SU-DHL-6 (cell line): Measurements from ENCODE around the gene JMJD6.

Source experiments
- H2AFZ ChIP-seq: fragments of 200-600 bp; sonication (generic); 2 replicates; pipeline ENCODE4 v1.6.1; 2014; ENCODE audit warnings: low read depth, mild to moderate bottlenecking, moderate library complexity, mixed read lengths, antibody characterized with exemption, low read length; ENCODE audit not compliant: severe bottlenecking
- H3F3A ChIP-seq: fragments of 200-600 bp; shearing (Covaris generic); 2 replicates; pipeline ENCODE4 v1.6.0; 2016; ENCODE audit warnings: antibody characterized with exemption, mild to moderate bottlenecking; ENCODE audit not compliant: insufficient read depth
- H3K27ac ChIP-seq: fragments of 200-600 bp; sonication (generic); 2 replicates; pipeline ENCODE4 v1.5.1; 2016; ENCODE audit warnings: low read depth, mild to moderate bottlenecking, low read length, moderate library complexity, mixed read lengths
- H3K27me3 ChIP-seq: fragments of 200-600 bp; sonication (generic), shearing (Covaris generic); 2 replicates; pipeline ENCODE4 v1.6.0; 2014; ENCODE audit warnings: mild to moderate bottlenecking, low read length
- H3K36me3 ChIP-seq: fragments of 200-600 bp; sonication (generic); 2 replicates; pipeline ENCODE4 v1.6.1; 2014; ENCODE audit warnings: mild to moderate bottlenecking, low read length, mixed read lengths
- H3K4me2 ChIP-seq: fragments of 300-600, 200-600 bp; shearing (Covaris generic), sonication (generic); 2 replicates; pipeline ENCODE4 v1.6.0; 2014; ENCODE audit warnings: low read length, low read depth, mild to moderate bottlenecking; ENCODE audit not compliant: poor library complexity, severe bottlenecking
- H3K4me3 ChIP-seq: fragments of 200-600 bp; sonication (generic); 2 replicates; pipeline ENCODE4 v1.5.1; 2014; ENCODE audit warnings: antibody characterized with exemption, low read length, mild to moderate bottlenecking, mixed read lengths; ENCODE audit not compliant: insufficient read depth, poor library complexity, severe bottlenecking
- H3K79me2 ChIP-seq: fragments of 200-600 bp; sonication (generic); 2 replicates; pipeline ENCODE4 v1.6.1; 2014; ENCODE audit warnings: mild to moderate bottlenecking, low read length, moderate library complexity; ENCODE audit not compliant: insufficient read depth
- H3K9ac ChIP-seq: fragments of 200-600 bp; sonication (generic); 2 replicates; pipeline ENCODE4 v1.7.0; 2014; ENCODE audit warnings: mild to moderate bottlenecking, low read length
- H3K9me2 ChIP-seq: fragments of 200-600 bp; sonication (generic); replicated peaks from 2 replicates; pipeline ENCODE4 v1.6.1; 2014; ENCODE audit warnings: low read length; ENCODE audit not compliant: insufficient read depth
- H3K9me3 ChIP-seq: fragments of 200-600 bp; sonication (generic); 2 replicates; pipeline ENCODE4 v1.6.1; 2014; ENCODE audit warnings: low read length, mixed read lengths; ENCODE audit not compliant: insufficient read depth
- H4K20me1 ChIP-seq: fragments of 200-600 bp; sonication (generic); 2 replicates; pipeline ENCODE4 v1.6.1; 2014; ENCODE audit warnings: low read depth, mild to moderate bottlenecking, antibody characterized with exemption, low read length, moderate library complexity, mixed read lengths
- CTCF ChIP-seq: fragments of 200-600 bp; sonication (generic); IDR thresholded peaks from one replicate; pipeline ENCODE4 v1.5.1; 2017; ENCODE audit warnings: antibody characterized with exemption, mild to moderate bottlenecking, low read length, moderate library complexity; ENCODE audit not compliant: insufficient read depth, poor library complexity, severe bottlenecking
- EZH2phosphoT487 ChIP-seq: fragments of 200-600 bp; sonication (generic), shearing (Covaris generic); conservative IDR thresholded peaks from 2 replicates; pipeline ENCODE4 v1.6.1; 2018; ENCODE audit warnings: mild to moderate bottlenecking, antibody characterized with exemption, low read length, moderate library complexity, mixed read lengths

JMJD6 gene

GRCh38 chr17:76720941-76721340 lies 5.5 kb downstream of the JMJD6 start:
- no peak overlapping the region for H3K4me3 ChIP-seq
- no peaks in the 10 kb centered on the region for H4K20me1 ChIP-seq
- H3K9me2 ChIP-seq, result no peaks in the 10 kb centered on the region
- no peaks in the 10 kb centered on the region for H3F3A ChIP-seq
- TF ChIP-seq EZH2phosphoT487, result no peak
- no peak for TF ChIP-seq CTCF
- H2AFZ ChIP-seq, result no peak overlapping the region
- H3K36me3 ChIP-seq, result peaks cover 19% of the 10 kb centered on the region; the same call in 1 of the 2 replicates
- peaks cover 23% of the 10 kb centered on the region for H3K79me2 ChIP-seq
- no peak overlapping the region for H3K9ac ChIP-seq
- no peak overlapping the region for H3K27ac ChIP-seq
- H3K4me2 ChIP-seq, result no peak overlapping the region
- no peaks in the 10 kb centered on the region for H3K9me3 ChIP-seq
- no peaks in the 10 kb centered on the region for H3K27me3 ChIP-seq

- no peak overlapping the region for H3K9ac ChIP-seq
- TF ChIP-seq CTCF (no peak), EZH2phosphoT487 (no peak)
- H3F3A ChIP-seq, result 0 out of 2 replicates have a peak, but pooled peaks cover 3% of the 10 kb centered on the region
- H3K79me2 ChIP-seq, result peaks cover 16% of the 10 kb centered on the region
- H3K4me3 ChIP-seq, result no peak overlapping the region
- no peaks in the 10 kb centered on the region for H3K27me3 ChIP-seq
- no peak overlapping the region for H3K27ac ChIP-seq
- no peak overlapping the region for H2AFZ ChIP-seq
- no peaks in the 10 kb centered on the region for H3K9me3 ChIP-seq
- H3K9me2 ChIP-seq, result no peaks in the 10 kb centered on the region
- H3K4me2 ChIP-seq, result no peak overlapping the region
- no peaks in the 10 kb centered on the region for H4K20me1 ChIP-seq
- H3K36me3 ChIP-seq, result peaks cover 19% of the 10 kb centered on the region; the same call in 1 of the 2 replicates
These were observed 6.2 kb downstream of the JMJD6 start for GRCh38 chr17:76720211-76720610.

GRCh38 chr17:76718516-76718915 lies 7.9 kb downstream of the JMJD6 start:
- H3K9me2 ChIP-seq, result no peaks in the 10 kb centered on the region
- H3K9me3 ChIP-seq, result no peaks in the 10 kb centered on the region
- H4K20me1 ChIP-seq, result no peaks in the 10 kb centered on the region
- H3K36me3 ChIP-seq, result peaks cover 15% of the 10 kb centered on the region; the same call in 1 of the 2 replicates
- no peak overlapping the region for H2AFZ ChIP-seq
- H3K4me2 ChIP-seq, result no peak overlapping the region
- H3K4me3 ChIP-seq, result no peak overlapping the region
- H3K9ac ChIP-seq, result no peak overlapping the region
- no peaks in the 10 kb centered on the region for H3K79me2 ChIP-seq
- TF ChIP-seq CTCF (no peak), EZH2phosphoT487 (no peak)
- no peaks in the 10 kb centered on the region for H3K27me3 ChIP-seq
- 0 out of 2 replicates have a peak, but pooled peaks cover 4% of the 10 kb centered on the region for H3F3A ChIP-seq
- H3K27ac ChIP-seq, result no peak overlapping the region

- no peaks in the 10 kb centered on the region for H3K27me3 ChIP-seq
- no peaks in the 10 kb centered on the region for H4K20me1 ChIP-seq
- no peaks in the 10 kb centered on the region for H3K9me2 ChIP-seq
- H3K9ac ChIP-seq, result no peak overlapping the region
- no peak overlapping the region for H3K27ac ChIP-seq
- H3K9me3 ChIP-seq, result no peaks in the 10 kb centered on the region
- H2AFZ ChIP-seq, result no peak overlapping the region
- peaks cover 11% of the 10 kb centered on the region; the same call in 1 of the 2 replicates for H3K36me3 ChIP-seq
- H3K4me3 ChIP-seq, result no peak overlapping the region
- no peak overlapping the region for H3K4me2 ChIP-seq
- no peak for TF ChIP-seq CTCF
- TF ChIP-seq EZH2phosphoT487, result no peak
- no peaks in the 10 kb centered on the region for H3K79me2 ChIP-seq
- H3F3A ChIP-seq, result 0 out of 2 replicates have a peak, but pooled peaks cover 4% of the 10 kb centered on the region
These were observed 9.6 kb downstream of the JMJD6 start for GRCh38 chr17:76716839-76717215.
